Panc1 (cell line): ENCODE data around the gene GALNT9.

Source experiments
- POLR2AphosphoS5 ChIP-seq: IDR thresholded peaks from 2 replicates; pipeline ENCODE4 v1.6.1; 2012; ENCODE audit warnings: mild to moderate bottlenecking, low read depth, low read length, moderate library complexity
- TF ChIP-seq, protein P1 (sequence below): fragments of 450-650 bp; IDR thresholded peaks from 2 replicates; pipeline ENCODE4 v1.5.1; 2017; ENCODE audit warnings: mild to moderate bottlenecking

DNA sequence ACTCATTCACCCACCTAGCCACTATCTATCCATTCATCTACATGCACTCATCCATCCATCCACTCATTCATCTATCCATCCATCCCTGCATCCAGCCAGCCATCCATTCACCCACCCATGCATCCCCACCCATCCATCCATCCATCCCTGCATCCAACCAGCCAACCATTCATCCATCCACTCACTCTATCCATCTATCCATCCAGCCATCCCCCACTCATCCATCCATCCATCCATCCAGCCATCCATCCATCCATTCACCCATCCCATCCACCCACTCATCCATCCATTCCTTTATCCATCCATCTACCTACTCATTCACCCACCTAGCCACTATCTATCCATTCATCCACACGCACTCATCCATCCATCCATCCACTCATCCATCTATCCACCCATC lies 112.0 kb downstream of the GALNT9 start:
- TF ChIP-seq, protein P1, sequence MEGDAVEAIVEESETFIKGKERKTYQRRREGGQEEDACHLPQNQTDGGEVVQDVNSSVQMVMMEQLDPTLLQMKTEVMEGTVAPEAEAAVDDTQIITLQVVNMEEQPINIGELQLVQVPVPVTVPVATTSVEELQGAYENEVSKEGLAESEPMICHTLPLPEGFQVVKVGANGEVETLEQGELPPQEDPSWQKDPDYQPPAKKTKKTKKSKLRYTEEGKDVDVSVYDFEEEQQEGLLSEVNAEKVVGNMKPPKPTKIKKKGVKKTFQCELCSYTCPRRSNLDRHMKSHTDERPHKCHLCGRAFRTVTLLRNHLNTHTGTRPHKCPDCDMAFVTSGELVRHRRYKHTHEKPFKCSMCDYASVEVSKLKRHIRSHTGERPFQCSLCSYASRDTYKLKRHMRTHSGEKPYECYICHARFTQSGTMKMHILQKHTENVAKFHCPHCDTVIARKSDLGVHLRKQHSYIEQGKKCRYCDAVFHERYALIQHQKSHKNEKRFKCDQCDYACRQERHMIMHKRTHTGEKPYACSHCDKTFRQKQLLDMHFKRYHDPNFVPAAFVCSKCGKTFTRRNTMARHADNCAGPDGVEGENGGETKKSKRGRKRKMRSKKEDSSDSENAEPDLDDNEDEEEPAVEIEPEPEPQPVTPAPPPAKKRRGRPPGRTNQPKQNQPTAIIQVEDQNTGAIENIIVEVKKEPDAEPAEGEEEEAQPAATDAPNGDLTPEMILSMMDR = no peak
- TF ChIP-seq POLR2AphosphoS5 = no peak
